Eye (tissue), 1 donor: Measurements from ENCODE around the gene ANO1.
"Not testable (repeated sequence)": the region's sequence is repeated elsewhere in the genome, so short reads cannot be mapped to it uniquely, and the experiment has no call there.

Experiments
- DNase-seq: peaks from one replicate; pipeline ENCODE4 v3.0.0-alpha.2; 2015

ANO1 gene

GRCh38 chr11:70194792-70195791 lies 117.0 kb downstream of the ANO1 start:
- DNase-seq, result no peak

DNA sequence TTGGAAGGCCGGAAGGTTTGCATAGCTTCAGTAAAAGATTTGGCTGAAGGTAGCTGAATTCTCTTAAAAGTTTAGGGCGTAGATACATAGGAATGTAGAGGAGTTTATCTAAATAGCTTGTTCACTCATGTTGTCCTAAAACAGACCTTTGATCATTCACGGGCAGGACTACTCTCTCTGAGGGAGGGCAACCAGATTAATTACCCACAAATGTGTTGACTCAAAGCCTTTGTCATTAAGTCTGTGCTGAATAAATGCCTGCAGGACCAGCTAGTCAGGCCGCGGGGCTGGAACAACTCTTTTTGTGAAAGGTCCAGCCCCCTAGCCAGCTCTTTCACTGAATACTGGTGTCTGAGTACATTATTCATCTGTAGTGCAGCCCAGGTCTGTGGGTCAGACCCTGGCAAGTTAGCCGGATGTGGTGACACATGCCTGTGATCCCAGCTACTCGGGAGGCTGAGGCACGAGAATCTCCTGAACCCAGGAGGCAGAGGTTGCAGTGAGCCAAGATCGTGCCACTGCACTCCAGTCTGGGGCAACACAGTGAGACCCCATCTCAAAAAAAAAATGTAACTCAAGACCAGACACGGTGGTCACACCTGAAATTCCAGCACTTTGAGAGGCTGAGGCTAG lies 122.2 kb downstream of the ANO1 start:
- no peak for DNase-seq

DNA sequence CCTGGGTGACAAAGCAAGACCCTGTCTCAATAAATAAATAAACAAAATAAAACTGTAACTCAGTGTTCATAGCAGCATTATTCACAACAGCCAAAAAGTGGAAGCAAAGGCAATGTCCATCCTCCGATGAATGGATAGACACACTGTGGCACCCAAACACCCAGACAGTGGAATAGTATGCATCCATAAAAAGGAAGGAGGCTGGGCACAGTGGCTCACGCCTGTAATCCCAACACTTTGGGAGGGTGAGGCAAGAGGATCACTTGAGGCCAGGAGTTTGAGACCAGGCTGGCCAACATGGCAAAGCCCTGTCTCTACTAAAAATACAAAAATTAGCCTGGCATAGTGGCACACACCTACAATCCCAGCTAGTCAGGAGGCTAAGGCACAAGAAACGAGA lies 122.9 kb downstream of the ANO1 start:
- DNase-seq, result not testable (repeated sequence)

DNA sequence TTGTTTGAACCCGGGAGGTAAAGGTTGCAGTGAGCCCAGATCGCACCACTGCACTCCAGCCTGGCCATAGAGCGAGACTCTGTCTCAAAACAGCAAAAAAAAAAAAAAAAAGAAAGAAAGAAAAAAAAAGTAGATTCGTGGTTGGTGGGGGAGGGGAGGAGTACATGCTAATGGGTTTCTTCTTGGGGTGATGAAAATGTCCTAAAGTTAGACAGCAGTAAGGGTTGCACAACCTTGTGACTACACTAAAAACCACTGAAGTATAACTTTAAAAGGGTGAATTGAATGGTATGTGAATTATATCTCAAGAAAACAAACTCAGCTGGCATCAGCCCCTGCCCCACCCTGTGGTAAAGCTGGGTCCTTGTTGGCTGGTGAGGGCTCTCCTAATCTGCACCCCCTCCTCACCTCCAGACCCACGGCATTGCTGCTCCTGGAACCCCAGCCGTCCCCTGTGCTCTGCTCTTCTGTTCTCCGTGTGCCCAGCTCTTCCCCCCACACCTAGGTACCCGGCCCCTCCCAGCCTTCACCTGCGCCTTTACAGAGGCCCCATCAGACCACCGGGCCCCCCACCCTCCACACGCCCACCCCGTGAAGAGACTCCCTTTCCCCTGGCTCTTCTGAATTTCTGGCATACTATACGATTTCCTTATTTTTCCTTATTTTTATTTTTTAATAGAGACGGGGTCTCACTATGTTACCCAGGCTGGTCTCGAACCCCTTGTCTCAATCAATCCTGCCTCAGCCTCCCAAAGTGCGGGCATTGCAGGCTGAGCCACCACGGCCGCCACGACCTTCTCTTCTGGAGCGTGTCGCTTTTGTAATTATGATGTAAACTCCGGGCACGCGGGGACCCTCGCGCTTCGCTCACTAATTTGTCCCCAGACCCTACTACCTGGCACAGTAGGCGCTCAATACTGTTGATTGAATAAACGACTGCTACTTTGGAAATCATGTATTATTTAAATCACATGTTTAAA lies 124.1 kb downstream of the ANO1 start:
- DNase-seq, result no peak

GRCh38 chr11:70202920-70203750 lies 125.0 kb downstream of the ANO1 start, which contains the start of gene FADD:
FADD (plus strand) TSS chr11:70203296; CDS start chr11:70203460, 164 bp downstream.
- peak; percentile 98 for DNase-seq

DNA sequence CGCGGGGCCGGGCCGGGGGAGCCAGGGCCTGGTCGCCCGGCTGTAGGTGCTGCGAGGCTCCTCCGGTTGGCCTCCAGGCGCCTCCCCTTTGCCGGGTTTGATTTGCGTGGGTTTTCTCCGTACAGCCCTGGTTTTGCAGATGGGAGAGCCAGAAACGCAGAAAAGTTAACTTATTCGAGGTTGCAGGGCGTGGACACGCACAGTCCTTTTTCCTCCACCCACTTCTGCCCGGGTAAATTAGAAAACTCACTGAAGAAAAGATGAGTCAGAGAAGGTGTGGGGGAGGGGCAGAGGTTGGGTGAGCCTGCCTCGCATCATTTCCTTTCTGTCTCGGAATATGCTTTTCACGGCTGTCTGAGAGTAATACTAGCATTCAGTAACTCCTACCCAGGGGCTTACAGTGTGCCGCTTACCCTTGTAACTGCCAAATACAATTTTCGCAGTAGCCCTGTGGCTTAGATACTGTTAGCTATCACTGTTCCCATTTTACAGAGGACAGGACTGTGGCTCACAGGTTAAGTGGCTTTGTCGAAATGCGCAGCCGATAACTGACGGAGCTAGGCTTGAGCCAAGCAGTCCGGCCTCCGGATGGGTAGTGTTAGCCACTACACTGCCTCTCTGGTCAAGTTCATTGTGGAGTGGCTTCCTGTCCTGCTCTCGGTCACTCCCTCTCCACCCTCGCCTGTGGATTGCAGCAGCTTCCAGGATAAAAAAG lies 125.8 kb downstream of the ANO1 start:
- DNase-seq, result peak; percentile 70

GRCh38 chr11:70204466-70204799 lies 126.3 kb downstream of the ANO1 start:
- DNase-seq, result no peak

- DNase-seq, result no peak
Measured at GRCh38 chr11:70205049-70205725, 127.1 kb downstream of the ANO1 start.

GRCh38 chr11:70205766-70206165 lies 127.6 kb downstream of the ANO1 start:
- DNase-seq, result no peak

GRCh38 chr11:70206226-70206981 lies 128.3 kb downstream of the ANO1 start:
- no peak for DNase-seq

DNA sequence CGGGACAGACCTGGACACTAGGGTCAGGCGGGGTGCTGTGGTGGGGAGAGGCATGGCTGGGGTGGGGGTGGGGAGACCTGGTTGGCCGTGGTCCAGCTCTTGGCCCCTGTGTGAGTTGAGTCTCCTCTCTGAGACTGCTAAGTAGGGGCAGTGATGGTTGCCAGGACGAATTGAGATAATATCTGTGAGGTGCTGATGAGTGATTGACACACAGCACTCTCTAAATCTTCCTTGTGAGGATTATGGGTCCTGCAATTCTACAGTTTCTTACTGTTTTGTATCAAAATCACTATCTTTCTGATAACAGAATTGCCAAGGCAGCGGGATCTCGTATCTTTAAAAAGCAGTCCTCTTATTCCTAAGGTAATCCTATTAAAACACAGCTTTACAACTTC lies 128.9 kb downstream of the ANO1 start:
- no peak for DNase-seq

DNA sequence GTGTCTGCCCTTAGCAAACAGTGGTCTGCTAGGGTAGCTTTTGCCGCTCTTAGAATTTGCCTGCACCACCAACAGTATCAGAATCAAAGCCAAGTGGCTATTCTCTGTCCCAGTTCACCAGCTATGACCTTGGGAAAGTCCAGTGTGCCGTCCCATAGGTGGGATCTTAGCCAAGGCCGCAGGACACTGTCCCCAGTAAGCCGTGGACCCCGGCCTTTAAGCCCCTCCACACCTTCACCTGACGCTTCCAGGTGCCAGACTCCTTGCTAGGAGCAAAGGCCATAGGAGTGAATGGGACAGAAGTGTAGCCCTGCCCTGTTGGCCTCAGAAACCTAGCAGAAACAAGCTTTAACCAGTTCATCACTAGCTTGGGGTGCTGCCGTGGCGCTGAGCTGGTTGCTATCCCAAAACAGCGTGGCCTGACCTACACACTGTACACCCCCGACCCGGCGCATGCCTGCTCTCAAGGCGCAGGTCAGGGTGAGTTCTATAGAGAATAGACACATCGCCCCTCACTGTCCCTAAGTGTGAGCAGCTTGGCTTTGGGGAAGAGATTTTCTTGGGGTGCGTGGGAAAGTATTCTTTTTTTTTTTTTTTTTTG lies 129.5 kb downstream of the ANO1 start:
- no peak for DNase-seq

- no peak for DNase-seq
Measured at GRCh38 chr11:70209391-70209912, 131.3 kb downstream of the ANO1 start.

DNA sequence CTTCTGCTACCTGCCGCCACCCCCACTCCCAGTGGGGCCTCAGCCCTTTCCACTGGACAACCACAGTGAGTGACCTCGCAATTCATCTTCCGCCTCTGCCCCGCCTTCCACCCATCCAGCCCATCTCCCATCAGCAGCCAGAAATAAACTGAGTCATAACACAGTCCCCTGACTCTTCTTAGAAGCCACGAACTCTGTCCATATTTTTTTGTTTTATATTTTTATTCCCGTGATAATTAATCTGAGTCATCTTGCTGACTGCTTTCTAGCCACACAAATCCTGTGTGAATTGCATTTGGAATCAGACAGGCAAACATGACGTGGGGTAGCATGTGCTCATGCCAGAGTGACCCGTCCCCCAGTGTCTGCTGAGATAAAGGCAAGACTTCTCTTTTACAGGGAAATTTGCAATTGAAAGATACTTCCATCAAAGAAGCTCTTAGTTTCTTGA lies 132.0 kb downstream of the ANO1 start:
- DNase-seq, result no peak

DNA sequence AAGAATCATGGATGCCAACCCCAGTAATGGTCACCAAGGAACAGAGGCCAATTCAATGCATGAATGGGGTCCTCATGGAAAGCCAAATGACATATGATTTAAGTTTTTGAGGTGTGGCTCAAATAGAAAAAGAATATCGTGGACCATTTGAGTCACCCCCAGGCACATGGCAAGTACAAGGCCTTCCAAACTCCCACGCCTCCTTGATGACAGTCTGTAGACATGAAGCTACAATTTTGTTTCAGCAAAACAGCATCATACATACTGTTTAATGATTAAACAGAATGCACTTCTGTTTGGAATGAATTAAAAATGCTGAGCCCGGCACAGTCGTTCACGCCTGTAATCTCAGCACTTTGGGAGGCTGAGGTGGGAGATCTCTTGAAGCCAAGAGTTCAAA lies 132.4 kb downstream of the ANO1 start:
- DNase-seq, result no peak

GRCh38 chr11:70212227-70212811 lies 134.2 kb downstream of the ANO1 start:
- no peak for DNase-seq

DNA sequence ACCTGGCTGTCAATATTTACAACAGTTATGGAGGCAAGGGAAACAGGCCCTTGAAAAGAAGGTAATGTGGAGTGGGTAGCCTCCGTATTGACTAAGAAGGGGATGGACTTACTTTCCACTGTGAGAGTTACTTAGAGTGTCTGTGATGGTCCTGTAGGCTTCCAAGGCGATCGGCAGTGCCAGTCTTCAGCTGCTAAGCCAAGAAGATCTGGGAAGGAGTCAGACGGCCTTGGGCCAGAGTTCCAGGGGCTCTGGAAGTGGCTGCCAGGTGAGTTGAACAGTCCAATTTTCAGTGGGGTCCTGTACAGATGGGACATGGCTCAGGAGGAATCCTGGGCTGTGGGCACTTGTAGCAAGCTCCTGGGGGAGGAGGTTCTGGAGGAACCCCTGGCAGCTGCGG lies 139.3 kb downstream of the ANO1 start:
- not testable (repeated sequence) for DNase-seq

GRCh38 chr11:70218076-70218475 lies 140.0 kb downstream of the ANO1 start:
- DNase-seq, result not testable (repeated sequence)

DNA sequence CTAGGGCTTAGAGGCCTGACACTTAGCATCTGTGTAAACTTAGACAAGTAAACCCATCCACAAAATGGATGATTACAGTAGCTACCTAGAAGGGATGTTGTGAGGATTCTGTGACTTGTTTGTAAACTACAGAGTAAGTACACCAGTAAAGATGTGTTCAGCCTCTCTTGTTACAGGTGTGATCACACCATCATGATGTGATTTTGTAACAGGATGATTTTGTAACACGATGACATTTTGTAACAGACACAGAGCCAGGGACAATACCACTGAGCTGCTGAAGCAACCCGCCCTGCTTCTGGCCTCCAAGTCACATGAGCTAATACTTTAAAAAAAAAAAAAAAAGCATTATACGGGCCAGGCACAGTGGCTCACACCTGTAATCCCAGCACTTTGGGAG lies 142.0 kb downstream of the ANO1 start:
- no peak for DNase-seq
